Measurements from ENCODE around the gene CACNA1C.

Gene CACNA1C

DNA sequence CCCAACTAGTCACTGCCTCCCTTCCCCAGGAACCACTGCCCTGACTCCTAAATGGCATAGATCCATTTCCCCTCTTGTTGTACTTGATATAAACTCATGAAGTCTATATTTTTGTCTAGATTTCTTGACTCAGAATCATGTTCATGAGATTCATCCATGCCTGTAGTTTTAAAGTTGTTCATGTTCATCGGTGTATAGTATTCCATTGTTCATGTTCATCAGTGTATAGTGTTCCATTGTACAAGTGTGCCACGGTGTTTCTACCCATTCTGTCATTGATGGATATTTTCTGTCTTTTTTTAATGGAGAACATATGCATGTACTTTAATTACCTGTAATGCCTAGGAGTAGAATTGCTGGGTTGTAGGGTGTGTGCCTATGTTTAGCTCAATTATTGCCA is 261.7 kb downstream of the CACNA1C start:
- H3K36me3 ChIP-seq: no peaks in the 10 kb centered on the region
- peaks cover 0 to 6% (median 0%) of the 10 kb centered on the region in 11 experiments; a peak in 2 of 22 replicates for H3K9me3 ChIP-seq (replicated peaks in 1 of 11)
- H3K9ac ChIP-seq: no peak overlapping the region
- H3K27me3 ChIP-seq: no peaks in the 10 kb centered on the region
- no peaks in the 10 kb centered on the region for H4K20me1 ChIP-seq
- no peak overlapping the region for H3K4me3 ChIP-seq
- no peak overlapping the region for H3K4me2 ChIP-seq
- no peak for TF ChIP-seq Cebpa-rat (IDR thresholded peaks at IDR 0.05)
- peaks cover 13 to 26% (median 21%) of the 10 kb centered on the region in 10 experiments for H3K4me1 ChIP-seq
- no peak overlapping the region for H3K27ac ChIP-seq

DNA sequence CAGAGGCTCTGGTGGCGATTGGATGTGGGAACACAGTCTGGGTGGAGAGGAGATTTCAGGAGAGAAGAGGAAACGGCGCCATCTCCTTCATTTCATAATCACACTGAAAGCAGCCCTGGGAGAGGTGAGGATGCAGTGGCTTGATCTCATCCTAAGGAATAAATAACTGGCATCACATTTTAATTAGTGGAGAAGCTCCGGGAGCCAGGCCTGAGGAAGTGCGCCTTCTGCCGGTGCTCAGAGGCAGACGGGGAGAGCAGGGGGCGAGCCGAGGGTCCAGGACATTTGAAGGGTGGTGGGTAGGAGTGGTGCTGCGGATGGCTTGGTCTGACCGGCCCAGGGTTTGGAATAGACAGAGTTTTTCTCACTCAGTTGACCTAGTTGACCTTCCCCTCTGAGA is 265.0 kb downstream of the CACNA1C start:
- Histone ChIP-seq H3K9ac (no peak overlapping the region), H3K36me3 (no peaks in the 10 kb centered on the region), H3K4me1 (peaks cover 8 to 40% (median 31%) of the 10 kb centered on the region in 10 experiments)

DNA sequence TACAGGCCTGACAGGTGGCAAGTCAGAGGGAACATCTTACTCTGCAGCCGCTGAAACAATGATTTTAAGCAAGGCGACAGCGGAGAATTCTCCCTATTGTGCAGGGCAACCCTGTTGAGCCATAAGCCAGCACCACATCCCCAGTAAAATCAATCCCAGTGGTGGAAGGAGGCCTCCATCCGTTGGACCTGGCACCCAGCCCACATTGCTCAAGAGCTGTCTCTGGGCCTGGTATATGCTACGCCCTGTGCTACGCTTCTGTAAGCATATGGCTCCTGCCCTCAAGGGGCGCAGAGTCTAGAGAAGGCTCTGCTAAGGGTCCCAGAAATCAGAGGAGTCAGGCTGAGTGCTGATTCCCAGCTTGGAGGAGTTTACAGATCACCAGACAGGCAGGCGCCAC is 265.5 kb downstream of the CACNA1C start:
- no peaks in the 10 kb centered on the region for H3K36me3 ChIP-seq
- H3K27me3 ChIP-seq: no peaks in the 10 kb centered on the region
- H3K4me1 ChIP-seq: peaks cover 13 to 45% (median 36%) of the 10 kb centered on the region in 10 experiments
- no peak overlapping the region for H3K27ac ChIP-seq
- H3K9me3 ChIP-seq (replicated peaks in 1 of 11): 0 out of 22 replicates have a peak, but pooled peaks cover 0 to 6% (median 0%) of the 10 kb centered on the region in 11 experiments
- no peak overlapping the region for H3K4me2 ChIP-seq
- no peak overlapping the region for H3K4me3 ChIP-seq
- H4K20me1 ChIP-seq: no peaks in the 10 kb centered on the region
- no peak overlapping the region for H3K9ac ChIP-seq
- TF ChIP-seq Cebpa-rat (IDR thresholded peaks at IDR 0.05): no peak

More for the DNA sequence above, 265.0 kb downstream of the CACNA1C start:
- Histone ChIP-seq H3K4me2 (no peak overlapping the region), H3K9me3 (replicated peaks in 1 of 11) (0 out of 22 replicates have a peak, but pooled peaks cover 0 to 6% (median 0%) of the 10 kb centered on the region in 11 experiments), H4K20me1 (no peaks in the 10 kb centered on the region), H3K27me3 (no peaks in the 10 kb centered on the region), H3K27ac (no peak overlapping the region), H3K4me3 (no peak overlapping the region)
- TF ChIP-seq Cebpa-rat (IDR thresholded peaks at IDR 0.05): no peak

DNA sequence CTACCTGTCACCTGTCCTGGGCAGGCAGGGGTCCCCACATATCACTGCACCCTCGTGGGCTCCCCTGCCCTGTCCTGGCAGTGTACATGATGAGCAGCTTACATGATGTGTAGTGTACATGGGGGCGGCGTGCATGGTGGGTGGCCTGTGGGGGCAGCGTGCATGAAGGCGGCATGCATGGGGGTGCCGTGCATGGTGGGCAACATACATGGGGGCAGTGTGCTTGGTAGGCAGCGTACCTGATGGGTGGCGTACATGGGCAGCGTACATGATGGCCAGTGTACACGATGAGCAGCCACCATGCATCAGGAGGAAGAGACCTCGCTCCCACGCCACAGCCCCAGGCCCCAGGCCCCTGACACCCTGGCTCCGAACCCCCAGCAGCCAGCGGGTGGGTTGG is 266.3 kb downstream of the CACNA1C start:
- 0 out of 22 replicates have a peak, but pooled peaks cover 0 to 6% (median 0%) of the 10 kb centered on the region in 11 experiments for H3K9me3 ChIP-seq (replicated peaks in 1 of 11)
- no peak overlapping the region for H3K4me3 ChIP-seq
- H4K20me1 ChIP-seq: no peaks in the 10 kb centered on the region
- TF ChIP-seq Cebpa-rat (IDR thresholded peaks at IDR 0.05): no peak
- H3K27ac ChIP-seq: no peak overlapping the region
- H3K27me3 ChIP-seq: no peaks in the 10 kb centered on the region
- peak overlapping the region in 9 of 11 experiments; percentile 62 to 77 (median 72); a peak in 17 of 22 replicates for H3K4me2 ChIP-seq
- no peaks in the 10 kb centered on the region for H3K36me3 ChIP-seq
- peaks cover 22 to 54% (median 44%) of the 10 kb centered on the region in 10 experiments for H3K4me1 ChIP-seq
- no peak overlapping the region for H3K9ac ChIP-seq

DNA sequence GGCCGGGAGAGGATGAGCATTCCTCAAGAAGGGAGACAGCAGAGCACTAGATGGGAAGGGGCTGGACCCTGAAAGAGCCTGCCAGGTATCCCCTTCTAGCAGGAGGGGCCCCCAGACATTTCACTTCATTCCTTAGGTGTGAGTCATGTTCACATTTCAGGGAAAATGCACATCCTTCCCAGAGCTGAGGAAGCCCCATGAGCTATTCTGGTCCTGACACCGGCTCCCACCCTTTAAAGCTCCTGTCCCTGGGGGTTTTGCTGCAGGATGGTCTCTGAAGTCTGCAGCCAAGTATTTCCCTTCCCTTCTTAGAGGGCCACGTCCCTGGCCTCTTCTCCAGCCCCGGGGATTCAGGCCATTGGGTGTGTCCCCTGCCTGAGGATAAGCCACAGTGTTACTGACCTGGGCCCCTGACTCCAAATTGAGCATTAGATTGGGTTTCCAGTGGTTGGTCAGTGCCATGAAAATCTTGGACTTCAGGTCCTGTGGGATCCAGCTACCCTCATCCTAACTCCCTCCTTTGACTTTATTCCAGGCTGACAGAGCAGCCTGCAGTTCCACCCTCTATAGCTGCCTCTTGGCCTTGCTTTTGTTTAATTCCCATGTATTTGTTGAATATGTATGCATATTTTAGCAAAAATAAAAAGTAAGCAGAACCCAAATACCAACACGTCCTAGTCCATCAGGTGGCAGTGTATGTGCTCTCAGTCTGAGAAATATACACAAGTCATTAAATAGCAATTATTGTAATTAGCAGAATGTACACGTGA is 267.1 kb downstream of the CACNA1C start:
- Histone ChIP-seq H3K9ac (peak overlapping the region in 1 of 11 experiments; percentile 21; a peak in 1 of 22 replicates), H3K36me3 (no peaks in the 10 kb centered on the region)

DNA sequence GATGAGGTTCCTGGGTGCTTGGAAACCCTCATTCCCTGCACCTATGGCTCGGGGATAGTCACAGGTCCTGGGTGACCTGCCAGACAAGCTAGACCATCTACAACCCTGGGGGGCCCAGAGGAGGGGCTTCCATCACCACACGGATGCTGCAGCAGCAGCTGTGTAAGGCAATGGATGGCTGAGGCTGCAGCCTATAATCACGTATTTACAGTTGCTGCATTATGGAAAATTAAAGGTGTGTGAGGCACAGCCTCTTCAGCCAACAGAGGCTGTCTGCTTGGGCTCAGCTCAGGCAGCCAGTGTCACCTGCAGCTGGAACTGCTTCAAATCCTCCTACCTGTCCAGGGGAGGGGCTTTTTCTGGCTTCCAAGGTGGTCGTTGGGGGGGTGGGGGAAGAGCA is 268.1 kb downstream of the CACNA1C start:
- H3K4me2 ChIP-seq: peak overlapping the region in 9 of 11 experiments; percentile 62 to 77 (median 72); a peak in 16 of 22 replicates
- H4K20me1 ChIP-seq: no peaks in the 10 kb centered on the region
- H3K27me3 ChIP-seq: no peaks in the 10 kb centered on the region

More for the DNA sequence above, 267.1 kb downstream of the CACNA1C start:
- Histone ChIP-seq H3K4me2 (peak overlapping the region in 10 of 11 experiments; percentile 15 to 77 (median 72); a peak in 20 of 22 replicates), H3K27me3 (no peaks in the 10 kb centered on the region), H4K20me1 (no peaks in the 10 kb centered on the region), H3K9me3 (replicated peaks in 1 of 11) (0 out of 22 replicates have a peak, but pooled peaks cover 0 to 2% (median 0%) of the 10 kb centered on the region in 11 experiments), H3K27ac (no peak overlapping the region), H3K4me1 (peaks cover 30 to 61% (median 52%) of the 10 kb centered on the region in 10 experiments), H3K4me3 (no peak overlapping the region)
- TF ChIP-seq Cebpa-rat (IDR thresholded peaks at IDR 0.05): no peak

DNA sequence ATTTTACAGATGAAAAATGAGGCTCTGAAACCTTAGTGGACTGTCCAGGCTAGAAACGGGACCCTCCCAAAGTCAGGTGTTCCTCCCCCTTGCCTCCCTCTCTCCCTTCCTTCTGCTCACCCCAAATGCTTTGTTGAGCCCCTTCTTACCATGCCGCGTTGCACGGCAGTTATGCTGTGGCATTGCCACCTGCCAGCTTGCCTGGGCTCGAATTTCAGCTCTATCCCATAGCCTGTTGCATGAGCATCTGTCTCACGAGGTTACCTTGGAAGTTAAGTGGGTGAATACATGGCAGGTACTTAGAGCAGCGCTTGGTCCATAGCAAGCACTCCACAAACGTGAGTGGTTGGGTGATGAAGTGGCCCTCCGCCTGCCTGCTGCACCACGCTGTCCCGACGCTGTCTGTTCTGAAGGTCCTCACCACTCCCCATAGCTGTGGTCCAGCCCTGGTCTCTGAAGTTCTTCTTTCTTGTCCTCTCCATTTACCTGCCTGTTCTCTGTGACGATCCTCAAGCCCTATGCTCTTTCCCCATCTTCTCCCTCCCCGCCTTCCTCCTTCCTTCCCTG is 269.9 kb downstream of the CACNA1C start:
- Histone ChIP-seq H3K4me2 (peak overlapping the region; percentile 62 to 90 (median 79)), H3K9ac (no peak overlapping the region), H3K27me3 (no peaks in the 10 kb centered on the region), H3K9me3 (replicated peaks in 1 of 11) (no peaks in the 10 kb centered on the region), H3K27ac (peak overlapping the region in 1 of 11 experiments; percentile 14; a peak in 1 of 22 replicates), H3K4me1 (peaks cover 40 to 89% (median 76%) of the 10 kb centered on the region in 10 experiments), H4K20me1 (no peaks in the 10 kb centered on the region), H3K36me3 (no peaks in the 10 kb centered on the region), H3K4me3 (no peak overlapping the region)
- no peak for TF ChIP-seq Cebpa-rat (IDR thresholded peaks at IDR 0.05)

More for the DNA sequence above, 268.1 kb downstream of the CACNA1C start:
- TF ChIP-seq Cebpa-rat (IDR thresholded peaks at IDR 0.05): no peak
- peaks cover 36 to 71% (median 62%) of the 10 kb centered on the region in 10 experiments for H3K4me1 ChIP-seq
- H3K9me3 ChIP-seq (replicated peaks in 1 of 11): no peaks in the 10 kb centered on the region
- no peaks in the 10 kb centered on the region for H3K36me3 ChIP-seq
- no peak overlapping the region for H3K9ac ChIP-seq
- no peak overlapping the region for H3K4me3 ChIP-seq
- no peak overlapping the region for H3K27ac ChIP-seq

DNA sequence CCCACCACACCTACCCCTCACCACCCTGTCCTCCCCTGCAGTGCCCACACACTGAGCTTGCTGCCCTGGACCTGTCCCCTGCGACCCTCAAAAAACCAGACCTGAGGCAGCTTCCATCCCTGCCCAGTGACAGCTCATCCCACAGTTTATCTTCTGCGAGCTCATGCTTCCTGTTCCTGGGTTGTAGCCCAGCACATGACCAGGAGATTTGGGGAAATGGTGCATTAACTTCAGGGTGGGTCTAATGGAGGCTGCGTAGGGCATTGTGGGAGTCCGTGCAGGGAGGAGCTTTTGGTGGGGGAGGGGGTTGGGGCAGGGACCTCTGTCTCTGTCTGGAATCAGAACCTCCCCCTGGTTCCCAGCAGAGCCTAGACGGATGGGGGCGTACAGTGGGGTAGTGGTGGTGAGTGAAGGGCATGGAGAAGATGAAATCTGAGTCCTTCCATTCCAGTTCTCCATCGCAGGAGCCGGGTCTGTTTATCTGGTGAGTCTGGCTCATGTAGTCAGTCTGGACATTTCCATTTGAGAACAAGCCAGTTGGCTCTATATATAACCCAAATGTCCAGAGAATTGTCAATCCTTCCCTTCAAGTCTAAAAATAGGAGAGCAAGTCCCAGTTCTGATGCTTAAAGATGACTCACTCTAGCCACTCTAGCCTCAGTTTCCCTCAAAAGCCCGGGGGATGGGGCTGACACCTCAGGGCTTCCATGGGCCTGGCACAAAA is 270.9 kb downstream of the CACNA1C start:
- Histone ChIP-seq H4K20me1 (no peaks in the 10 kb centered on the region), H3K4me1 (peaks cover 40 to 94% (median 76%) of the 10 kb centered on the region in 10 experiments), H3K36me3 (no peaks in the 10 kb centered on the region), H3K4me3 (no peak overlapping the region), H3K27me3 (no peaks in the 10 kb centered on the region), H3K9me3 (replicated peaks in 1 of 11) (0 out of 22 replicates have a peak, but pooled peaks cover 0 to 5% (median 0%) of the 10 kb centered on the region in 11 experiments), H3K9ac (peak overlapping the region in 1 of 11 experiments; percentile 10; a peak in 1 of 22 replicates), H3K27ac (peak overlapping the region in 5 of 11 experiments; percentile 7 to 33 (median 18); a peak in 6 of 22 replicates), H3K4me2 (peak overlapping the region; percentile 62 to 90 (median 79))
- no peak for TF ChIP-seq Cebpa-rat (IDR thresholded peaks at IDR 0.05)
